Epithelial cell of proximal tubule (primary cell): ENCODE results near the gene ATP5F1A. TPM values are rescaled to one million over a fixed set of nuclear protein-coding genes. Genes with fewer than 3 reads are reported as not detected.
"Not testable (repeated sequence)": the region's sequence is repeated elsewhere in the genome, so short reads cannot be mapped to it uniquely, and the experiment has no call there.

Experiments used
- DNase-seq: peaks from one replicate; pipeline ENCODE4 v3.0.0-alpha.2; 2011; ENCODE audit warnings: low read depth
- H3K4me3 ChIP-seq: 2 replicates; pipeline ENCODE4 v1.5.1; 2011; ENCODE audit warnings: low read depth, mild to moderate bottlenecking, low read length
- total RNA-seq: library from RNA; depleted of rRNA; stranded (reverse); fragments of >200 nt; gene quantifications from 2 replicates; pipeline ENCODE4 v1.2.3, GENCODE V29; 2015
- TF ChIP-seq, protein P1 (sequence below): conservative IDR thresholded peaks from 2 replicates; pipeline ENCODE4 v1.5.1; 2012; ENCODE audit warnings: low read depth, mild to moderate bottlenecking, low read length

The ATP5F1A gene
- total RNA-seq, 1 donor from 2014 or later, result 730 TPM

- H3K4me3 ChIP-seq, result peak overlapping the region; percentile 88
- TF ChIP-seq, protein P1, sequence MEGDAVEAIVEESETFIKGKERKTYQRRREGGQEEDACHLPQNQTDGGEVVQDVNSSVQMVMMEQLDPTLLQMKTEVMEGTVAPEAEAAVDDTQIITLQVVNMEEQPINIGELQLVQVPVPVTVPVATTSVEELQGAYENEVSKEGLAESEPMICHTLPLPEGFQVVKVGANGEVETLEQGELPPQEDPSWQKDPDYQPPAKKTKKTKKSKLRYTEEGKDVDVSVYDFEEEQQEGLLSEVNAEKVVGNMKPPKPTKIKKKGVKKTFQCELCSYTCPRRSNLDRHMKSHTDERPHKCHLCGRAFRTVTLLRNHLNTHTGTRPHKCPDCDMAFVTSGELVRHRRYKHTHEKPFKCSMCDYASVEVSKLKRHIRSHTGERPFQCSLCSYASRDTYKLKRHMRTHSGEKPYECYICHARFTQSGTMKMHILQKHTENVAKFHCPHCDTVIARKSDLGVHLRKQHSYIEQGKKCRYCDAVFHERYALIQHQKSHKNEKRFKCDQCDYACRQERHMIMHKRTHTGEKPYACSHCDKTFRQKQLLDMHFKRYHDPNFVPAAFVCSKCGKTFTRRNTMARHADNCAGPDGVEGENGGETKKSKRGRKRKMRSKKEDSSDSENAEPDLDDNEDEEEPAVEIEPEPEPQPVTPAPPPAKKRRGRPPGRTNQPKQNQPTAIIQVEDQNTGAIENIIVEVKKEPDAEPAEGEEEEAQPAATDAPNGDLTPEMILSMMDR, result no peak
- no peak for DNase-seq
These were observed 1.3 kb downstream of the ATP5F1A start for GRCh38 chr18:46096651-46097300.

GRCh38 chr18:46095532-46095931, 2.6 kb downstream of the ATP5F1A start:
- DNase-seq, result no peak
- no peak overlapping the region for H3K4me3 ChIP-seq
- TF ChIP-seq, protein P1, result no peak

DNA sequence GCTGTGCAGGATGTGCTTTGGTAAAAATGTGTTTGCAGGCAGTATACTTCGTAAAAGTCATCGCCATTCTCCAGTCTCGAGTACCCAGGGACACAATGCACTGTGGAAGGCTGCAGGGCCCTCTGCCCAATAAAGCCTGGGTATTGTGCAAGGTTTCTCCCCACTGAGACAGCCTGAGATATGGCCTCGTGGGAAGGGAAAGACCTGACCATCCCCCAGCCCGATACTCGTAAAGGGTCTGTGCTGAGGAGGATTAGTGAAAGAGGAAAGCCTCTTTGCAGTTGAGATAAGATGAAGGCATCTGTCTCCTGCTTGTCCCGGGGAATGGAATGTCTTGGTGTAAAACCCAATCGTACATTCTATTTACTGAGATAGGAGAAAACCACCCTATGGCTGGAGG, 9.6 kb downstream of the ATP5F1A start:
- not testable (repeated sequence) for DNase-seq, H3K4me3 ChIP-seq

DNA sequence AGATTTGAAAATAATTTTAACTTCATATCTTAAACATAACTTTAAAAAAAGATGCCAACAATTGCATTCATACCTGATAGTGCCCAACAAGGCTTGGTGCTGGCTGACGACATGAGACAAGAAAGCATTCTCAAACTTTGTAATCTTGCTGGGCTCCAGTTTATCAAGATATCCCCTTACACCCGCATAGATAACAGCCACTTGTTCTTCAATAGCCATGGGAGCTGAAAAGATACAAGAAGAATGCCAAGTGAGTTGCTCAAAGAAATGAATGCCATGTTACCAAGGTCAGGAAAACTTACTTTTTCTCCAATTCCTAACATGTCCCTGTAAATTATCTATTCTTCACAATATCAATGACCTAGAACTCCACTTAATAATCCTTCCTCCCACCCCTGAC, 13.7 kb downstream of the ATP5F1A start:
- DNase-seq, result no peak
- no peak overlapping the region for H3K4me3 ChIP-seq
- TF ChIP-seq, protein P1, result no peak

DNA sequence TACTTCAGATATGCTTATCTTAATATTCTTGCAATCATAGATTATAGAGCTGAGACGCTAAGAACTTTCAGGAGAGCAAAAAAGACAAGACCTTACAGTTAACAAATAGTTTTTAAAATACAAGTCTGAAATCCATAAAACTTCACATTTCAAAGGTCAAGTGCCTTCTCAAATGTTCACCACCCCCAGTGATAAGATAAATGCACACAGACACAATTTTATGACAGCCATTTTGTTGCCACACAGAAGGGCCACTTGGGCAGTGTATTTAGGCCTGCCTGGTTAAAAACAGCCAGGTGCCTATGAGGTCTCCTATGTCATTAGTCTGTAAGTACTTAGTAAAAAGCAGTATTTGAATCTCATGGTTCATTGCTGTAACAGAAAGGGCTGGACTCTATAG, 17.9 kb downstream of the ATP5F1A start:
- H3K4me3 ChIP-seq, result no peak overlapping the region
- no peak for DNase-seq
- TF ChIP-seq, protein P1, result no peak

DNA sequence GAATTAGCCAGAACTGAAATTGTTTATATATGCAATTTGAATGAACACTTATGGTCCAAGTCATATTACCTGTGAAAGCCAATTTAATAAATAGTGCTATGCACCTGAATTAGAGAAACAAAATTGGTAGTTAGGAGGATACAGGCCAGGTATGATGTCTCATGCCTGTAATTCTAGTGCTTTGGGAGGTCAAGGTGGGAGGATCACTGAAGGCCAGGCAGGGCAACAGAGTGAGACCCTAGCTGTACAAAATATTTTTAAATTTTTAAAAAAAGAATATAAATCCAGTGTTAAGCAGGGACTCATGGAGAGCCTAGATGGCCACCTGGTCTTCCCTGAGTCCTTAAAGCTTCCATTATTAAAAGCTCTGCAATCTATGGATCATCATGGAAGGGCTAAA, 18.8 kb downstream of the ATP5F1A start:
- no peak overlapping the region for H3K4me3 ChIP-seq
- TF ChIP-seq, protein P1, result no peak
- no peak for DNase-seq

DNA sequence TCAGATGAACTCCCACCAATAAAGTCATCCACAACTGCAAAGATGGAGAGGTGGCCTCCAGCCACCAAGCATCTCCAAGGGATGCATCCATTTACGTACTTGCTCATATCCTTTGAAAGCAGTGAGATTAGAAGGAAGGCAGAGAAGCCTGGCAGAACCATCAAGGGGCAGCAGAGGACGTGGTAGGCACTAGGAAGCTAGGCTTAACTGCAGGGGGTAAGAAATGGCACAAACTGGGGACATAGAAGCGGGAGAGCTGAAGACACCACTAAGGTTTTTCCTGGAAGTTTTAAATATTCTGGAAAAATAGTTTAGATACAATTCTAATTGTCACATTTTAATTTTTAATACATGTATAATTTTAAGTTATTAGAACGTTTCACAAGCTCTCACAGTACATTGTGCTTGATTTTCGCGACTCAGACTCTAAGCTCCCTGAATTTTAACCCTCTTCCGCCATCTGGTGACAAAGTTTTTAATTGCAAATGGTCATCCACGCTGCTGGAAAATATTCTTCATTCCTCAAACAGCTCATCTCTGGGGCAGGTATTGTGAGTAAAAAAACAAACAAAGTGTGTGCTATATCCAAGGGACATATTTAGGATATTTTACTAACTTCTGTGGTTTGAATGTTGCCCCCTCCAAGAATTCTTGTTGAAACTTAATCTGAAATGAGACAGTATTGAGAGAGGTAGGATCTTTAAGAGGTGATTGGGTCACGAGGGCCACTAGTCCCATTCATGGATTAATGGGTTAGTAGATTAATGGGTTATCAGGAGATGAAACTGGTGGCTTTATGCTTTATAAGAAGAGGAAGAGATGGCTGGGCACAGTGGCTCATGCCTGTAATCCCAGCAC, 24.4 kb downstream of the ATP5F1A start:
- no peak overlapping the region for H3K4me3 ChIP-seq
- peak; percentile 46 for DNase-seq
- TF ChIP-seq, protein P1, result peak; percentile 69
